ENCODE results near the gene TANC1. TPM values are rescaled to one million over a fixed set of nuclear protein-coding genes. Genes with fewer than 3 reads are reported as not detected.

TANC1 gene
- total RNA-seq, 1 donor from 2014 or later: 45.0 TPM

DNA sequence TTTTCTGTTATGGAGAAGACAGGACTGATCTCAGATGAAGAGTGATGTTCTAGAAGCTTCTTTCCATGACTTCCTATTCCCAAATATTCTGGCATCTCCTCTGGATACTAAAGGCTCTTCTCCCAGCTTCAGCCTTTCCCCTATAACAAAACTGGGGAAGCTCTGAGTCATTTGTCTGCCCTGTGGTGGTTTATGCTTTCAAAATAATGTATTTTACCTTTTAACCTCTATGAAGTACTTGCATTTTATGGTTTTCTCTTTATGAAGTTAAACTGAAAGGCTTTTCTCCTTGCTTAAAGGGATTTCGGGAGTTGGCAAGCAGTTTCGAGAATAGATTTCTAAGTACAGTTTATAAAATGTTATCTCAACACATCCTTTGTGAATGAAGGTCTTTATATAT lies 104.4 kb downstream of the TANC1 start:
- TF ChIP-seq, protein P1, sequence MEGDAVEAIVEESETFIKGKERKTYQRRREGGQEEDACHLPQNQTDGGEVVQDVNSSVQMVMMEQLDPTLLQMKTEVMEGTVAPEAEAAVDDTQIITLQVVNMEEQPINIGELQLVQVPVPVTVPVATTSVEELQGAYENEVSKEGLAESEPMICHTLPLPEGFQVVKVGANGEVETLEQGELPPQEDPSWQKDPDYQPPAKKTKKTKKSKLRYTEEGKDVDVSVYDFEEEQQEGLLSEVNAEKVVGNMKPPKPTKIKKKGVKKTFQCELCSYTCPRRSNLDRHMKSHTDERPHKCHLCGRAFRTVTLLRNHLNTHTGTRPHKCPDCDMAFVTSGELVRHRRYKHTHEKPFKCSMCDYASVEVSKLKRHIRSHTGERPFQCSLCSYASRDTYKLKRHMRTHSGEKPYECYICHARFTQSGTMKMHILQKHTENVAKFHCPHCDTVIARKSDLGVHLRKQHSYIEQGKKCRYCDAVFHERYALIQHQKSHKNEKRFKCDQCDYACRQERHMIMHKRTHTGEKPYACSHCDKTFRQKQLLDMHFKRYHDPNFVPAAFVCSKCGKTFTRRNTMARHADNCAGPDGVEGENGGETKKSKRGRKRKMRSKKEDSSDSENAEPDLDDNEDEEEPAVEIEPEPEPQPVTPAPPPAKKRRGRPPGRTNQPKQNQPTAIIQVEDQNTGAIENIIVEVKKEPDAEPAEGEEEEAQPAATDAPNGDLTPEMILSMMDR (IDR thresholded peaks at IDR 0.05; ENCODE audit: insufficient read depth, low read depth, low read length): no peak
- no peak for TF ChIP-seq EZH2 (IDR thresholded peaks at IDR 0.05; ENCODE audit: insufficient read depth, low read length)
- FAIRE-seq (no peak), DNase-seq (ENCODE audit: low read depth) (peak; percentile 79)
- H3K36me3 Mint-ChIP-seq (ENCODE audit: low read depth, unreplicated experiment): peaks cover 6% of the 10 kb centered on the region
- no peaks in the 10 kb centered on the region for H3K27me3 Mint-ChIP-seq (ENCODE audit: low read depth, unreplicated experiment)
- H3K4me3 Mint-ChIP-seq (ENCODE audit: unreplicated experiment): no peak overlapping the region
- H3K9me3 Mint-ChIP-seq (ENCODE audit: unreplicated experiment): no peaks in the 10 kb centered on the region
- peak overlapping the region; percentile 88 for H3K27ac Mint-ChIP-seq (ENCODE audit: unreplicated experiment)
- Histone ChIP-seq H3K4me3 (ENCODE audit: insufficient read depth, low read depth, low read length) (no peak overlapping the region), H3K9ac (ENCODE audit: low read length) (peak overlapping the region; percentile 75), H3K9me3 (ENCODE audit: insufficient read depth, low read depth, low read length) (no peaks in the 10 kb centered on the region), H2AFZ (ENCODE audit: low read depth, low read length) (no peak overlapping the region), H4K20me1 (ENCODE audit: insufficient read depth, low read length) (no peaks in the 10 kb centered on the region), H3K27me3 (ENCODE audit: insufficient read depth, low read length) (no peaks in the 10 kb centered on the region), H3K27ac (ENCODE audit: low read depth, low read length) (peak overlapping the region; percentile 93), H3K79me2 (ENCODE audit: insufficient read depth, low read length) (peaks cover 20% of the 10 kb centered on the region), H3K4me1 (ENCODE audit: insufficient read depth, low read length) (peaks cover 58% of the 10 kb centered on the region), H3K36me3 (ENCODE audit: insufficient read depth, low read length) (no peaks in the 10 kb centered on the region), H3K4me2 (ENCODE audit: low read length) (peak overlapping the region; percentile 74)
- H3K4me1 Mint-ChIP-seq (ENCODE audit: low read depth, unreplicated experiment): peaks cover 48% of the 10 kb centered on the region

GRCh38 chr2:159073256-159073655 lies 104.8 kb downstream of the TANC1 start:
- Mint-ChIP-seq H3K4me3 (ENCODE audit: unreplicated experiment) (no peak overlapping the region), H3K27ac (ENCODE audit: unreplicated experiment) (peak overlapping the region; percentile 88), H3K36me3 (ENCODE audit: low read depth, unreplicated experiment) (peaks cover 6% of the 10 kb centered on the region), H3K27me3 (ENCODE audit: low read depth, unreplicated experiment) (no peaks in the 10 kb centered on the region), H3K4me1 (ENCODE audit: low read depth, unreplicated experiment) (peaks cover 48% of the 10 kb centered on the region), H3K9me3 (ENCODE audit: unreplicated experiment) (no peaks in the 10 kb centered on the region)
- no peak overlapping the region for H2AFZ ChIP-seq (ENCODE audit: low read depth, low read length)
- H3K79me2 ChIP-seq (ENCODE audit: insufficient read depth, low read length): peaks cover 23% of the 10 kb centered on the region
- no peak overlapping the region for H3K4me3 ChIP-seq (ENCODE audit: insufficient read depth, low read depth, low read length)
- H3K27ac ChIP-seq (ENCODE audit: low read depth, low read length): peak overlapping the region; percentile 93
- H3K36me3 ChIP-seq (ENCODE audit: insufficient read depth, low read length): no peaks in the 10 kb centered on the region
- H3K27me3 ChIP-seq (ENCODE audit: insufficient read depth, low read length): no peaks in the 10 kb centered on the region
- no peaks in the 10 kb centered on the region for H3K9me3 ChIP-seq (ENCODE audit: insufficient read depth, low read depth, low read length)
- DNase-seq (ENCODE audit: low read depth) (peak; percentile 79), FAIRE-seq (peak; percentile 59)
- H3K9ac ChIP-seq (ENCODE audit: low read length): peak overlapping the region; percentile 75
- no peak for TF ChIP-seq EZH2 (IDR thresholded peaks at IDR 0.05; ENCODE audit: insufficient read depth, low read length)
- TF ChIP-seq, protein P1 (IDR thresholded peaks at IDR 0.05; ENCODE audit: insufficient read depth, low read depth, low read length): no peak
- peaks cover 61% of the 10 kb centered on the region for H3K4me1 ChIP-seq (ENCODE audit: insufficient read depth, low read length)
- peak overlapping the region; percentile 74 for H3K4me2 ChIP-seq (ENCODE audit: low read length)
- H4K20me1 ChIP-seq (ENCODE audit: insufficient read depth, low read length): no peaks in the 10 kb centered on the region

GRCh38 chr2:159074605-159075004 lies 106.2 kb downstream of the TANC1 start:
- Histone ChIP-seq H2AFZ (ENCODE audit: low read depth, low read length) (no peak overlapping the region), H3K27me3 (ENCODE audit: insufficient read depth, low read length) (no peaks in the 10 kb centered on the region), H3K79me2 (ENCODE audit: insufficient read depth, low read length) (peaks cover 27% of the 10 kb centered on the region), H3K4me1 (ENCODE audit: insufficient read depth, low read length) (peaks cover 54% of the 10 kb centered on the region), H3K4me2 (ENCODE audit: low read length) (no peak overlapping the region), H4K20me1 (ENCODE audit: insufficient read depth, low read length) (no peaks in the 10 kb centered on the region), H3K36me3 (ENCODE audit: insufficient read depth, low read length) (no peaks in the 10 kb centered on the region), H3K27ac (ENCODE audit: low read depth, low read length) (no peak overlapping the region), H3K9me3 (ENCODE audit: insufficient read depth, low read depth, low read length) (no peaks in the 10 kb centered on the region), H3K4me3 (ENCODE audit: insufficient read depth, low read depth, low read length) (no peak overlapping the region), H3K9ac (ENCODE audit: low read length) (no peak overlapping the region)
- no peak for TF ChIP-seq EZH2 (IDR thresholded peaks at IDR 0.05; ENCODE audit: insufficient read depth, low read length)
- TF ChIP-seq, protein P1 (IDR thresholded peaks at IDR 0.05; ENCODE audit: insufficient read depth, low read depth, low read length): no peak
- no peaks in the 10 kb centered on the region for H3K9me3 Mint-ChIP-seq (ENCODE audit: unreplicated experiment)
- peaks cover 46% of the 10 kb centered on the region for H3K4me1 Mint-ChIP-seq (ENCODE audit: low read depth, unreplicated experiment)
- FAIRE-seq (peak; percentile 45), DNase-seq (ENCODE audit: low read depth) (no peak)
- H3K4me3 Mint-ChIP-seq (ENCODE audit: unreplicated experiment): no peak overlapping the region
- H3K27ac Mint-ChIP-seq (ENCODE audit: unreplicated experiment): no peak overlapping the region
- peaks cover 8% of the 10 kb centered on the region for H3K36me3 Mint-ChIP-seq (ENCODE audit: low read depth, unreplicated experiment)
- H3K27me3 Mint-ChIP-seq (ENCODE audit: low read depth, unreplicated experiment): no peaks in the 10 kb centered on the region

Measured in astrocyte (in vitro differentiated cells and primary cell).